Activated T-cell treated with anti-CD3 and anti-CD28 coated beads, Interleukin-2, amount 50 U/mL, for 4 hours (primary cell): ENCODE measurements around the gene SP110. TPM values are rescaled to one million over a fixed set of nuclear protein-coding genes. Genes with fewer than 3 reads are reported as not detected.
A peak's percentile ranks its signal among the peaks of the same experiment; 100 is the strongest.
"Not testable (repeated sequence)": the region's sequence is repeated elsewhere in the genome, so short reads cannot be mapped to it uniquely, and the experiment has no call there.

Experiments used
- ATAC-seq, 2 donors: fragments of 200-7000 bp; cut with Tn5 transposase; one replicate each; pipeline ENCODE4 v1.10.0; 2021
- DNase-seq: peaks from one replicate; pipeline ENCODE4 v3.0.0-alpha.2; 2020
- H3K27me3 Mint-ChIP-seq: one replicate; pipeline ENCODE4 v1.8.0; 2021; ENCODE audit warnings: low read depth, mixed read lengths
- H3K36me3 Mint-ChIP-seq: one replicate; pipeline ENCODE4 v1.8.0; 2022; ENCODE audit warnings: mixed read lengths; ENCODE audit not compliant: insufficient read depth
- H3K4me1 Mint-ChIP-seq: one replicate; pipeline ENCODE4 v1.8.0; 2021; ENCODE audit warnings: low read depth, mixed read lengths
- H3K4me3 Mint-ChIP-seq: one replicate; pipeline ENCODE4 v1.8.0; 2021; ENCODE audit warnings: mild to moderate bottlenecking, moderate library complexity, mixed read lengths
- H3K9me3 Mint-ChIP-seq: one replicate; pipeline ENCODE4 v1.8.0; 2021; ENCODE audit warnings: mixed read lengths
- total RNA-seq, 3 donors: library from RNA; stranded (reverse); gene quantifications; one replicate each; pipeline ENCODE4 v1.2.1, GENCODE V29; 2021

SP110 gene
- total RNA-seq, 3 donors from 2014 or later = 47.9 to 55.0 (median 49.1) TPM

DNA sequence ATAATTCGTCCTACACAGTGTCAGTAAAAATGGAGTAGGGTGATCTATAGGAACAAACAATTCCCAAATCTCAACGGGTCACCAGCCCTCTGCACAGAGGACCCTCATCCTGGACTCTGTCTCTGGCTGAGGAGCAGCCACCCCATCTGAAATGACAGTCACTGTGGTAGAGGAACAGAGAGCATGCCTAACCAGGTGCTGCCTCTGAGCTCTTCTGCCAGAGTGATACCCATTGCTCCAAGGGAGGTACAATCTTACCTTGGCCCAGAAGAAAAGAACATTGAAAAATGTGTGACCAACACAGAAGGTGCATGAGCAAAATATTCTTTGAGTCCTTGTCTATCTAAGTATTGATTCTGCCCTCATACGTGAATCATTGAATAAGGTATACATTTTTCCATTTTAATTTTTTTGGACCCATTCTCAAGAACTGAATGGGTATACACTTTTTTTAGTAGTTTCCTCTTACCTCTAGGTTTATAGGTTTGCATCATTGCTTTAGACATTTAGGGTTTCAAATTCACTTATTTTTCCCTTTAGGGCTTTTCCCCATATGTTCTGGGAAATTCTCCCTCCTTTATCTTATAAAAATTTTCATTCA is 14.4 kb upstream of the SP110 start:
- DNase-seq = no peak
- Mint-ChIP-seq H3K9me3 (peaks cover 17% of the 10 kb centered on the region), H3K4me3 (no peak overlapping the region), H3K36me3 (peaks cover 67% of the 10 kb centered on the region), H3K4me1 (peaks cover 48% of the 10 kb centered on the region), H3K27me3 (no peaks in the 10 kb centered on the region)
- peak in 1 of 2 donors; percentile 18 for ATAC-seq

DNA sequence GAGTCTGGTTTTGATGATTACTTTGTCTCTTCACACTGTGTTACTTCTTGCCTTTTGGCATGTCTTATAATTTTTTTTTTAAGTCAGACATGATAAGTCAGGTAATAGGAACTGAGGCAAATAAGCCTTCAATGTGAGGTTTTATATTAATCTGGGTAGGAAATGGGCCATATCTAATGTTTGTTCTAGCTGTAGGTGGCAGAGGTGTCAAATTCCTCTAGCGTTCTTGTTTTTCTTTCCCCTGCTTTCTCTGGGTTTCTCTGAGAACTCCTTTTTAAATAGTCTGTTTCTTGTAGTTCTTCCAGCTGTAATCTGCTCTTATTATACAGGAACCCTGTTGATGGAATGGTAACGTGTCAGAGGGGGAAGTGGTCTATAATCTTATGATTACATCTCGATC is 11.5 kb upstream of the SP110 start:
- Mint-ChIP-seq H3K4me3 (peak overlapping the region; percentile 68), H3K4me1 (peaks cover 72% of the 10 kb centered on the region), H3K9me3 (peaks cover 17% of the 10 kb centered on the region), H3K27me3 (no peaks in the 10 kb centered on the region), H3K36me3 (peaks cover 50% of the 10 kb centered on the region)
- ATAC-seq = no peak
- DNase-seq = no peak

- DNase-seq (no peak), ATAC-seq (no peak)
- H3K9me3 Mint-ChIP-seq = peaks cover 17% of the 10 kb centered on the region
- peaks cover 48% of the 10 kb centered on the region for H3K36me3 Mint-ChIP-seq
- peaks cover 72% of the 10 kb centered on the region for H3K4me1 Mint-ChIP-seq
- peak overlapping the region; percentile 68 for H3K4me3 Mint-ChIP-seq
- H3K27me3 Mint-ChIP-seq = no peaks in the 10 kb centered on the region
Observed at GRCh38 chr2:230230496-230231200, 10.9 kb upstream of the SP110 start.

GRCh38 chr2:230230087-230230486 is 10.3 kb upstream of the SP110 start:
- peaks cover 45% of the 10 kb centered on the region for H3K36me3 Mint-ChIP-seq
- peaks cover 75% of the 10 kb centered on the region for H3K4me1 Mint-ChIP-seq
- no peaks in the 10 kb centered on the region for H3K27me3 Mint-ChIP-seq
- H3K9me3 Mint-ChIP-seq = peaks cover 17% of the 10 kb centered on the region
- H3K4me3 Mint-ChIP-seq = peak overlapping the region; percentile 52
- DNase-seq = no peak
- no peak for ATAC-seq

DNA sequence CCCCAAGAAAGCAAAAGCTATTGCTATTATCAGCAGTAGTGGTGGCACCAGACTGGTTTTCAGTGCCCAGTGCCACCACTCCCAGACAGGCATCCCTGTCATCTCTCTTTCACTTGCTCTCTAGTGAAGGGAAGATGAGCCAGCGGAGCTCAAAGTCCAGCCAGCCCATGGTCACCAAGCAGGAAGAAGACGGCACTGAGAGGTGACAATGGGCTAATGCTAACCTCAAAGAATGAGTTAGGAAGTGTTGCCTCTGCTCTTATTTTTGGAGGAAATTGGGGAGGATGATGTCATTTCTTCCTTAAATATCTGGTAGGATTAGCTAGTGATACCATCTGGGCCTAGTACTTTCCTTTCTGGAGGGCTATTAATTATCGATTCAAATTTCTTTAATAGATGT is 7.4 kb upstream of the SP110 start:
- Mint-ChIP-seq H3K4me1 (peaks cover 79% of the 10 kb centered on the region), H3K27me3 (no peaks in the 10 kb centered on the region), H3K36me3 (peaks cover 30% of the 10 kb centered on the region), H3K4me3 (peak overlapping the region; percentile 85), H3K9me3 (peaks cover 17% of the 10 kb centered on the region)
- ATAC-seq (no peak), DNase-seq (no peak)

DNA sequence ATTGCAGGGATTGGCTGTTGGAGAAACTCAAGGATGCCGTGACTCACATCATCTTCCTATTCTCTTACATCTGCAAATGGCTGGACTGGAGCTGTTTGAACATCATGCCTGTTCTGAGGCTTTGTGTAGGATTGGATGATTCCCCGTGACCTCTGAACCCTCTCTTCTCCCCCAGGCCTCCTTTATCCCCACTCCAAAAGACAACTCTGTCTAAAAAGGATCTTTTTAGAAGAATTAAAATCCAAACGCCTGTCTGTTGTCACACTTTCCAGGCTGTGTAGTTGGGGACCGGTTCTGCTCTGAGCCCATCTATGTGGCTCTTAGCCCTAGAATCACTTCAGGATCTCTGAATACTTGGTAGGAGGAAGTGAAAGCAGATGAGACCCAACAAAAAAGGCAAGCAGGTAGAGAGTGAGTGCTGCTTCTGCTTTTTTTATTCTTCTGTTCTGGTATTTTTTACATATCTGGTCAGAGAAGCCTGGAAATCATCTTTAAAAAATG is 6.3 kb upstream of the SP110 start:
- no peaks in the 10 kb centered on the region for H3K27me3 Mint-ChIP-seq
- H3K36me3 Mint-ChIP-seq = peaks cover 19% of the 10 kb centered on the region
- no peak for DNase-seq
- H3K9me3 Mint-ChIP-seq = peaks cover 13% of the 10 kb centered on the region
- ATAC-seq = peak; percentile 40 to 45
- H3K4me3 Mint-ChIP-seq = peak overlapping the region; percentile 90
- H3K4me1 Mint-ChIP-seq = peaks cover 75% of the 10 kb centered on the region

DNA sequence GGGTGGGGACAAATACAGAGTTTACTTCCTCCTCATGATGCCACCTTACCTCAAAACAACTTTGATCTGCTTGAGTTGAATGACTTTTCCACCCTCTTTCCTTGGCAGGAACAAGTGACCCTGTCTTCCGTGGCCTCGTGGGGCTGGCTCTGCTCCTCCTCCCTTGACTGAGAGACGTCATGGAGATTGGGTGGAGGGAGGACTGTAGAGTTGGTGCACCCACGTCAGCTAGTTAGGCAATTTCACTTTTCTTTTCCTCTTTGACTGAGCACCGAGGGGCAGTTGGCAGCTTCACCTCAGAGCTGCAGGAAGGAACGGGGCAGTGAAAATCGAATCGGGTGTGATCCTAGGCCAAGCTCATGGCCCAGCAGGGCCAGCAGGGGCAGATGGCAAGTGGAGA is 5.7 kb upstream of the SP110 start, which contains the start of gene SP140:
SP140 (plus strand) TSS at position 251 of the 400 bp plus-strand sequence; CDS start at position 360, 109 bp downstream.
- Mint-ChIP-seq H3K4me3 (peak within 1 kb of the TSS; percentile 90), H3K27me3 (no peaks in the 10 kb centered on the region), H3K36me3 (peaks cover 14% of the 10 kb centered on the region), H3K4me1 (peaks cover 70% of the 10 kb centered on the region), H3K9me3 (peaks cover 8% of the 10 kb centered on the region)
- peak; percentile 95 to 96 for ATAC-seq
- DNase-seq = peak; percentile 68

GRCh38 chr2:230224458-230224857 is 4.7 kb upstream of the SP110 start:
- Mint-ChIP-seq H3K9me3 (no peaks in the 10 kb centered on the region), H3K4me3 (peak overlapping the region; percentile 90), H3K36me3 (peaks cover 12% of the 10 kb centered on the region), H3K4me1 (peaks cover 70% of the 10 kb centered on the region), H3K27me3 (no peaks in the 10 kb centered on the region)
- ATAC-seq (no peak), DNase-seq (no peak)

DNA sequence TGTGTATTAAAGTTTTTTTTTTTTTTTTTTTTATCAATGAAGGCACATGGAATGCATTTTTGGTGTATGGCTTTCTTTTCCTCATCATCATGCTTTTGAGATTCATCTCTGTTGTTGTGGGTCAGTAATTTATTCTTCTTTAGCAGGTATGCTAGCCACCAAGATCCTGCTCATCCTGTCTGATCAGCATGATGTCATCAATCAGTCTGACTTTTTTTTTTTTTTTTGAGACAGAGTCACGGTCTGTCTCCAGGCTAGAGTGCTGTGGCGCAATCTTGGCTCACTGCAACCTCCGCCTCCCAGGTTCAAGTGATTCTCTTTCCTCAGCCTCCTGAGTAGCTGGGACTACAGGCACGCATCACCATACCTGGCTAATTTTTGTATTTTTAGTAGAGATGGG is 3.0 kb upstream of the SP110 start:
- not testable (repeated sequence) for H3K9me3 Mint-ChIP-seq, ATAC-seq, H3K27me3 Mint-ChIP-seq, H3K4me3 Mint-ChIP-seq, DNase-seq
- peaks cover 13% of the 10 kb centered on the region for H3K36me3 Mint-ChIP-seq
- H3K4me1 Mint-ChIP-seq = peaks cover 65% of the 10 kb centered on the region

GRCh38 chr2:230221493-230221892 is 1.7 kb upstream of the SP110 start:
- ATAC-seq (no peak), DNase-seq (no peak)
- H3K9me3 Mint-ChIP-seq = no peaks in the 10 kb centered on the region
- H3K27me3 Mint-ChIP-seq = no peaks in the 10 kb centered on the region
- peaks cover 68% of the 10 kb centered on the region for H3K4me1 Mint-ChIP-seq
- H3K4me3 Mint-ChIP-seq = no peak overlapping the region
- H3K36me3 Mint-ChIP-seq = peaks cover 15% of the 10 kb centered on the region

DNA sequence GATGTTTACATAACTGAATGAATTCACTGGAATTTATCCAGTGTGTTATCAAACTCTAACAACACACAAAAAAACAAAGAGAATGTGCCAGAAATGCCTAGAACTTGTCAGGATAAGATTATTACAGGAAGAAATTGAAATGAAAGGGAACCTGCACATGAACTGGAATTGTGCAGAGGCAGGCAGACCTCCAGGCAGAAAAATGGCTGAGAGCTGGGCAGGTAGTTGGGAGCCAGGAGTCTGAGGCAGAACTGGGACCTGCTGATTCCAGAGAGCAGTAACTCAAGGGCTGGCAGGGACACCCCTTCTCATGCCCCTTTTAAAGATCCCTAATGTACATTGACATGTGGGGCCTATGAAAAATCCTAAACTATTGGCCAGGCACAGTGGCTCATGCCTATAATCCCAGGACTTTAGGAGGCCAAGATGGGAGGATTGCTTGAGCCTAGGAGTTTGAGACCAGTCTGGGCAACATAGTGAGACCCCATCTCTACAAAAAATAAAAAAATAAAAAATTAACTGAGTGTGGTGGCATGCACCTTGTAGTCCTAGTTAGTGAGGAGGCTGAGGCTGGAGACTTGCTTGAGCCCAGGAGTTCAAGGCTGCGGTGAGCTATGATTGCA is 674 bp upstream of the SP110 start:
- H3K4me1 Mint-ChIP-seq = peaks cover 74% of the 10 kb centered on the region
- no peak for ATAC-seq
- H3K9me3 Mint-ChIP-seq = no peaks in the 10 kb centered on the region
- H3K4me3 Mint-ChIP-seq = peak overlapping the region; percentile 95
- DNase-seq = no peak
- no peaks in the 10 kb centered on the region for H3K27me3 Mint-ChIP-seq
- peaks cover 25% of the 10 kb centered on the region for H3K36me3 Mint-ChIP-seq

DNA sequence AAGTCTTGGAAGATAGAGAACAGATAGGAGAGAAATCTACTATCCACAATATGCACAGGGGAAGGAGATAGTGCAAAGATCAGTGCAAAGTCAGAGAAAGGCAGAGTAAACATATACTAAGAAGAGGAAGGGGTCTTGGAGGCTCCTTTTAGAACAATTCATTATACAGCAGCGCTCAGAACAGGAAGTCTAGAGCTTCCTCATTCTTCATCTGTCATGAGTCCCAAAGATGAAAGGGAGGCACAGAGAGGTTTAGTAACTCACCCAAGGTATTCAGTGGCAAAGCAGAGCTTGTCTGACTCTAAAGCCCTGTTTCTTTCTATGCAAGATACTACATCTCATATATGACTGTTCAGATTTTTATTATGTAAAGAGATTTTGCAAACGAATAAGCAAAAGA is 1.4 kb downstream of the SP110 start:
- ATAC-seq (no peak), DNase-seq (no peak)
- H3K4me1 Mint-ChIP-seq = peaks cover 65% of the 10 kb centered on the region

DNA sequence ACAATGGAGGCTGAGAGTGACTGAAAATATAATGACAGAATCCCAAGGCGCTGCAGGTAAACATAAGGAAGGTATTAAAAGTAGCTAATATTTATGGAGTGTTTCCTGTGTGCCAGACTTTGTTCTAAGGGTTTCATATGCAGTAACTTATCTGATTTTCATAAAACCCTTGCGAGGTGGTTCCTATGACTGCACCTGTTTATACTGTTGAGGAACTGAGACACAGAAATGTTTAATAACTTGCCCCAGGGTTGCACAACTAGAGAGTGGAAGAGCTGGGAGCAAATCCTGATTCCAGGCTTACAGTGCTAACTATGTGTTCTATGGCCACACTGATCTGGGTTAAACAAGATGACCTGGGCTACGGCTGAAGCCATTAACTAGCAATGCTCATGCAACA is 2.4 kb downstream of the SP110 start:
- Mint-ChIP-seq H3K36me3 (peaks cover 53% of the 10 kb centered on the region), H3K9me3 (no peaks in the 10 kb centered on the region), H3K27me3 (no peaks in the 10 kb centered on the region), H3K4me3 (peak overlapping the region; percentile 95), H3K4me1 (peaks cover 57% of the 10 kb centered on the region)
- DNase-seq = no peak
- ATAC-seq = no peak

More for the DNA sequence above, 1.4 kb downstream of the SP110 start:
- no peaks in the 10 kb centered on the region for H3K9me3 Mint-ChIP-seq
- H3K27me3 Mint-ChIP-seq = no peaks in the 10 kb centered on the region
- H3K36me3 Mint-ChIP-seq = peaks cover 43% of the 10 kb centered on the region
- peak overlapping the region; percentile 95 for H3K4me3 Mint-ChIP-seq

DNA sequence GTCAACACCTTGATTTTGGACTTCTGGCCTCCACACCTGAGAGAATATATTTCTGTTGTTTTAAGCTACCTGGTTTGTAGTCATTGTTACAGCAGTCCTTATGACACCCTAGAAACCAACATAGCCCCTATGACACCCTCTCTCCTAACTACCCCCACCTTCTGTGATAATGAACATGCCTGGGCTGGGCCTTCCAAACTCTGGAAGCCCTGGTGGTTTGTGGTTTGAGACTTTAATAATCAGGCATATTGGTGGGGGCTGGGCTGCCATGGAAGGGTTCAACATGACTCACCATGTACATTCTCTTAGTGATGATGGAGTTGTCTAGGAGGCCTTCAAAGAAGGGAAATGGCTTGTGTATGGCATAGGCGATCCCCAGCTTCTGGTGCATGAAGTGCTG is 3.3 kb downstream of the SP110 start:
- peaks cover 60% of the 10 kb centered on the region for H3K36me3 Mint-ChIP-seq
- no peaks in the 10 kb centered on the region for H3K9me3 Mint-ChIP-seq
- no peaks in the 10 kb centered on the region for H3K27me3 Mint-ChIP-seq
- DNase-seq = peak; percentile 20
- no peak overlapping the region for H3K4me3 Mint-ChIP-seq
- H3K4me1 Mint-ChIP-seq = peaks cover 57% of the 10 kb centered on the region
- ATAC-seq = no peak
